ENCODE measurements around the gene HSD17B12.

DNA sequence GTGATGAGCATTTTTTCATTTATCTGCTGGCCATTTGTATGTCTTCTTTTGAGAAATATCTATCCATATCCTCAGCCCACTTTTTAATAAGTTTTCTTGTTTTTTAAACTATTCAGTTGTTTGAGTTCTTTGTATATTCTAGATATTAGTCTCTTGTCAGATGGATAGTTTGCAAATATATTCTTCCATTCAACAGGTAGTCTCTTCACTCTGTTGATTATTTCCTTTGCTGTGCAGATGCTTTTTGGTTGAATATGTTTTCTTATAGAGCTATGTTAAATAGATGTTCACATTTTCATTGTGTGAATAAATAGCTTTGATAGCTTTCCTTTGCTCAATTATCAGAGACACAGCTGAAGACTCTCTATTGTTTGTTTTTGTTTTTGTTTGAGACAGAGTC, 131.9 kb downstream of the HSD17B12 start:
- TF ChIP-seq, protein P1, sequence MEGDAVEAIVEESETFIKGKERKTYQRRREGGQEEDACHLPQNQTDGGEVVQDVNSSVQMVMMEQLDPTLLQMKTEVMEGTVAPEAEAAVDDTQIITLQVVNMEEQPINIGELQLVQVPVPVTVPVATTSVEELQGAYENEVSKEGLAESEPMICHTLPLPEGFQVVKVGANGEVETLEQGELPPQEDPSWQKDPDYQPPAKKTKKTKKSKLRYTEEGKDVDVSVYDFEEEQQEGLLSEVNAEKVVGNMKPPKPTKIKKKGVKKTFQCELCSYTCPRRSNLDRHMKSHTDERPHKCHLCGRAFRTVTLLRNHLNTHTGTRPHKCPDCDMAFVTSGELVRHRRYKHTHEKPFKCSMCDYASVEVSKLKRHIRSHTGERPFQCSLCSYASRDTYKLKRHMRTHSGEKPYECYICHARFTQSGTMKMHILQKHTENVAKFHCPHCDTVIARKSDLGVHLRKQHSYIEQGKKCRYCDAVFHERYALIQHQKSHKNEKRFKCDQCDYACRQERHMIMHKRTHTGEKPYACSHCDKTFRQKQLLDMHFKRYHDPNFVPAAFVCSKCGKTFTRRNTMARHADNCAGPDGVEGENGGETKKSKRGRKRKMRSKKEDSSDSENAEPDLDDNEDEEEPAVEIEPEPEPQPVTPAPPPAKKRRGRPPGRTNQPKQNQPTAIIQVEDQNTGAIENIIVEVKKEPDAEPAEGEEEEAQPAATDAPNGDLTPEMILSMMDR (IDR thresholded peaks at IDR 0.05; ENCODE audit: poor library complexity, severe bottlenecking), result no peak
- TF ChIP-seq EP300 (conservative IDR thresholded peaks at IDR 0.05; ENCODE audit: poor library complexity, severe bottlenecking) (no peak), EZH2 (IDR thresholded peaks at IDR 0.05; ENCODE audit: borderline replicate concordance, insufficient read depth, low read length, poor library complexity, severe bottlenecking) (no peak), POLR2AphosphoS5 (IDR thresholded peaks at IDR 0.05) (no peak), TAF1 (IDR thresholded peaks at IDR 0.05; ENCODE audit: low read depth) (no peak), RAD21 (conservative IDR thresholded peaks at IDR 0.05) (no peak), MXI1 (conservative IDR thresholded peaks at IDR 0.05; ENCODE audit: poor library complexity, severe bottlenecking) (no peak), SMC3 (conservative IDR thresholded peaks at IDR 0.05; ENCODE audit: poor library complexity) (no peak)
- TF ChIP-seq, protein P2, sequence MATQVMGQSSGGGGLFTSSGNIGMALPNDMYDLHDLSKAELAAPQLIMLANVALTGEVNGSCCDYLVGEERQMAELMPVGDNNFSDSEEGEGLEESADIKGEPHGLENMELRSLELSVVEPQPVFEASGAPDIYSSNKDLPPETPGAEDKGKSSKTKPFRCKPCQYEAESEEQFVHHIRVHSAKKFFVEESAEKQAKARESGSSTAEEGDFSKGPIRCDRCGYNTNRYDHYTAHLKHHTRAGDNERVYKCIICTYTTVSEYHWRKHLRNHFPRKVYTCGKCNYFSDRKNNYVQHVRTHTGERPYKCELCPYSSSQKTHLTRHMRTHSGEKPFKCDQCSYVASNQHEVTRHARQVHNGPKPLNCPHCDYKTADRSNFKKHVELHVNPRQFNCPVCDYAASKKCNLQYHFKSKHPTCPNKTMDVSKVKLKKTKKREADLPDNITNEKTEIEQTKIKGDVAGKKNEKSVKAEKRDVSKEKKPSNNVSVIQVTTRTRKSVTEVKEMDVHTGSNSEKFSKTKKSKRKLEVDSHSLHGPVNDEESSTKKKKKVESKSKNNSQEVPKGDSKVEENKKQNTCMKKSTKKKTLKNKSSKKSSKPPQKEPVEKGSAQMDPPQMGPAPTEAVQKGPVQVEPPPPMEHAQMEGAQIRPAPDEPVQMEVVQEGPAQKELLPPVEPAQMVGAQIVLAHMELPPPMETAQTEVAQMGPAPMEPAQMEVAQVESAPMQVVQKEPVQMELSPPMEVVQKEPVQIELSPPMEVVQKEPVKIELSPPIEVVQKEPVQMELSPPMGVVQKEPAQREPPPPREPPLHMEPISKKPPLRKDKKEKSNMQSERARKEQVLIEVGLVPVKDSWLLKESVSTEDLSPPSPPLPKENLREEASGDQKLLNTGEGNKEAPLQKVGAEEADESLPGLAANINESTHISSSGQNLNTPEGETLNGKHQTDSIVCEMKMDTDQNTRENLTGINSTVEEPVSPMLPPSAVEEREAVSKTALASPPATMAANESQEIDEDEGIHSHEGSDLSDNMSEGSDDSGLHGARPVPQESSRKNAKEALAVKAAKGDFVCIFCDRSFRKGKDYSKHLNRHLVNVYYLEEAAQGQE (IDR thresholded peaks at IDR 0.05; ENCODE audit: borderline replicate concordance), result no peak

All from neural cell (in vitro differentiated cells).